Activated effector memory CD4-positive, alpha-beta T cell treated with Interleukin-2 at 50 U/mL for 16 hours (primary cell): ENCODE data around the gene ZNF302.
A peak's percentile ranks its signal among the peaks of the same experiment; 100 is the strongest.

Experiments
- DNase-seq: peaks from one replicate; pipeline ENCODE4 v3.0.0-alpha.2; 2020

Gene ZNF302

DNA sequence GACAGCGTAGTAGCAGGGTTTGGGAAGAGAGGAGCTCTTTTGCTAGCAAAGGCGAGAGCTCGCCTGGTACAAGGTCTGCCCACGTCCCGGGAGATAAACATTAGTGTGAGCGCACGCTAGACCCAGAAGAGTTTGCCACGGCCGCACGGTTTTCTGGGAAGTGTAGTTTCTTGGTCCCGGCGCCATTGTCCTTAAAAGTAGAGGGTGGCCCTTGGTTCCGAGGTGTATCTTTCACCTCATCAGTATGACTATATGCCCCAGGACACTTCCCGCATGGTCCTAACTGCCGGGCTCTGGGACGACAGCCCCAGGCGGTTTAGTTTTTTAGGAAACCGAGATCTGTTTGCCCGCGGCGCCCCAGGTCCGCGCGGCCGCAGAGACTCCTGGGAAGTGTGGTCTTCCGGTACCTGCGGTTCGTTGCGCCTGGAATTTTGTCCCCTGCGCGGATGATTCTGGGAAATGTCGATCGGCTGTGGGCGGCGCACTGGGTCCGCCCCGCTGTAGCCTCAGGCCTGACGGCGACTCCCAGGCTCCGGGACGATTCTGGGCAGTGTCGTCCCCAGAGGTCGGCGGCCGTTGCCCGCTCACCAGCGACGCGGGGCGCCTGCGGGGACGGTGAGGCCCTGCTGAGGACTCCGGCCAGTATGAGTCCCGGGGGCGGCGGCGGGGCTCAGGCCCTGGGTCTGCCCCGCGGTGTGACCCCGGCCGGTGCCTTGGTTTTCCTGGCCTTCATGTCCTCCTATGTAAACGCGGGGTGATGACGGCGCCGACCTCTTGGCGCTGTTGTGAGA, 56.5 kb downstream of the ZNF302 start, which contains the start of gene ZNF181:
TSS of gene ZNF181 (plus strand) at position 498 of the 791 bp plus-strand sequence. CDS start 795 bp downstream, outside the sequence.
- DNase-seq = peak; percentile 70

DNA sequence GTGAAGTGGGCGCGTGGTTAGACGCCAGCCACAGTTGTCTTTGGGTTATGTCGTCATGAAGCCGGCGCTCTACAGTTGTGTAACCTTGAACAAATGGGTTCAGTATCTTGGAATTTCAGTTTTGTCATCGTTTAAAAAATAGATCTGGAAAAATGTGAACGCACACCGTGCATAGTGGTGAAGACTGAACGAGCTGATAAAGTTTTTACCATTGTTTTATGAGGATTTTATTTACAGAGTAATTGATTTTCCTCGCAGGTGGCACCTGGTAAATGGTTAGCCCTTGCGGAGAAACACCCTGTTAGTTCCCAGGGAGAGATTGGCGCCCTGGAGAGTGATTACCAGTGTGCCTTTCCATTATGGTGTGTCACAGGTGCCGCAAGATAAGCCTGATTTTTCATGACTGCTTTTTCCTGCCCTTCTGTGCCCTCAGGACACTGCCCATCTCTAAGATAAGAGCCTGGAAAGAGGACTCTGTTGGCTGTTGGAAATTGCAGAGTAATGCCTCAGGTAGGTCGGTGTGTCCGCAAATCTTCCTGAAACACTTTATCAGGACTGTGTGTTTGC, 57.1 kb downstream of the ZNF302 start:
- DNase-seq = no peak
